Raji (cell line): ENCODE results near the gene ADAMTS14.

Experiments
- POLR2A ChIP-seq: IDR thresholded peaks from 2 replicates; pipeline ENCODE4 v1.6.1; 2011; ENCODE audit warnings: low read depth, low read length, control low read depth; ENCODE audit not compliant: insufficient read depth

Gene ADAMTS14, protein sequence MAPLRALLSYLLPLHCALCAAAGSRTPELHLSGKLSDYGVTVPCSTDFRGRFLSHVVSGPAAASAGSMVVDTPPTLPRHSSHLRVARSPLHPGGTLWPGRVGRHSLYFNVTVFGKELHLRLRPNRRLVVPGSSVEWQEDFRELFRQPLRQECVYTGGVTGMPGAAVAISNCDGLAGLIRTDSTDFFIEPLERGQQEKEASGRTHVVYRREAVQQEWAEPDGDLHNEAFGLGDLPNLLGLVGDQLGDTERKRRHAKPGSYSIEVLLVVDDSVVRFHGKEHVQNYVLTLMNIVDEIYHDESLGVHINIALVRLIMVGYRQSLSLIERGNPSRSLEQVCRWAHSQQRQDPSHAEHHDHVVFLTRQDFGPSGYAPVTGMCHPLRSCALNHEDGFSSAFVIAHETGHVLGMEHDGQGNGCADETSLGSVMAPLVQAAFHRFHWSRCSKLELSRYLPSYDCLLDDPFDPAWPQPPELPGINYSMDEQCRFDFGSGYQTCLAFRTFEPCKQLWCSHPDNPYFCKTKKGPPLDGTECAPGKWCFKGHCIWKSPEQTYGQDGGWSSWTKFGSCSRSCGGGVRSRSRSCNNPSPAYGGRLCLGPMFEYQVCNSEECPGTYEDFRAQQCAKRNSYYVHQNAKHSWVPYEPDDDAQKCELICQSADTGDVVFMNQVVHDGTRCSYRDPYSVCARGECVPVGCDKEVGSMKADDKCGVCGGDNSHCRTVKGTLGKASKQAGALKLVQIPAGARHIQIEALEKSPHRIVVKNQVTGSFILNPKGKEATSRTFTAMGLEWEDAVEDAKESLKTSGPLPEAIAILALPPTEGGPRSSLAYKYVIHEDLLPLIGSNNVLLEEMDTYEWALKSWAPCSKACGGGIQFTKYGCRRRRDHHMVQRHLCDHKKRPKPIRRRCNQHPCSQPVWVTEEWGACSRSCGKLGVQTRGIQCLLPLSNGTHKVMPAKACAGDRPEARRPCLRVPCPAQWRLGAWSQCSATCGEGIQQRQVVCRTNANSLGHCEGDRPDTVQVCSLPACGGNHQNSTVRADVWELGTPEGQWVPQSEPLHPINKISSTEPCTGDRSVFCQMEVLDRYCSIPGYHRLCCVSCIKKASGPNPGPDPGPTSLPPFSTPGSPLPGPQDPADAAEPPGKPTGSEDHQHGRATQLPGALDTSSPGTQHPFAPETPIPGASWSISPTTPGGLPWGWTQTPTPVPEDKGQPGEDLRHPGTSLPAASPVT

DNA sequence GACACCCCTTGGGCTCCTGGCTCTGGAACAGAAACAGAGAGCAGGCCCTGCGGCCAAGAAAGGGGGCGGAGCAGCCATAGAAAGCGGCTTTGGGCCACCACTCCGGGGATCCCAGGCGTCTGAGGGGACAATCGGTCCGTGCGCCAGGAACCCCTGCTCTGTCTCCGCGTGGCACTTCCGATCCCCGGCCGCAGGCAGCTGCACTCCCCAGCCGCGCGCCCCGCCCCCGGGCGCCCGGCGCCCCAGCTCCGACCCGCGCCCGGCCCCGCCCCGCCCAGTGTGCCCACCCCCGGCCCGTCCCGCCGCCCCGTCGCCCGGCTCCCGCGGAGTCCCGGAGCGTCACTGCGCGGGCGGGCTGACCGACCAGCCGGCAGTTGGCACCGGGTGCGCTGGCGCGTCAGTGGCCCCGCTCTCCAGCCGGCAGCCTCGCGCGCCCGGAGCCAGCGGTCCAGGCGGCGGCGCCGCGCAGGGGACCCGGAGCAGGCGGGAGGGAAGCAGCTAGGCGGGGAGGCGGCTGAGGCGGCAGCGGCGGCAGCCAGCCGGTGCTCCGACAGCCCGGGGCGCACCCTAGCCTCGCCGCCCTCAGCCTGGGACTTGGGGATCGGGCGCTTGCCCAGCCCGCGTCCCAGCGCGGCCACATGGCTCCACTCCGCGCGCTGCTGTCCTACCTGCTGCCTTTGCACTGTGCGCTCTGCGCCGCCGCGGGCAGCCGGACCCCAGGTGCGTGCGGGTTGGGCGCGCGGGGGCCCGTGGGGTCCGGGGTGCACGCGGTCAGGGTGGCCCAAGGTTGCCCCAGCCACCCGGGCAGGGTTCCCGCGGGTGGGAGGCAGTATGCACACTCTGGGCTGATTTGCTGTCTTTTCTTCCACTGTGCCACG, at the start of gene ADAMTS14:
Gene ADAMTS14, plus strand, starts transcription at position 342 of the 878 bp plus-strand sequence. Its CDS starts 297 bp downstream, at position 639.
- TF ChIP-seq POLR2A, result no peak

- no peak for TF ChIP-seq POLR2A
These were observed 49.8 kb upstream of the ADAMTS14 start for GRCh38 chr10:70622541-70622940.

DNA sequence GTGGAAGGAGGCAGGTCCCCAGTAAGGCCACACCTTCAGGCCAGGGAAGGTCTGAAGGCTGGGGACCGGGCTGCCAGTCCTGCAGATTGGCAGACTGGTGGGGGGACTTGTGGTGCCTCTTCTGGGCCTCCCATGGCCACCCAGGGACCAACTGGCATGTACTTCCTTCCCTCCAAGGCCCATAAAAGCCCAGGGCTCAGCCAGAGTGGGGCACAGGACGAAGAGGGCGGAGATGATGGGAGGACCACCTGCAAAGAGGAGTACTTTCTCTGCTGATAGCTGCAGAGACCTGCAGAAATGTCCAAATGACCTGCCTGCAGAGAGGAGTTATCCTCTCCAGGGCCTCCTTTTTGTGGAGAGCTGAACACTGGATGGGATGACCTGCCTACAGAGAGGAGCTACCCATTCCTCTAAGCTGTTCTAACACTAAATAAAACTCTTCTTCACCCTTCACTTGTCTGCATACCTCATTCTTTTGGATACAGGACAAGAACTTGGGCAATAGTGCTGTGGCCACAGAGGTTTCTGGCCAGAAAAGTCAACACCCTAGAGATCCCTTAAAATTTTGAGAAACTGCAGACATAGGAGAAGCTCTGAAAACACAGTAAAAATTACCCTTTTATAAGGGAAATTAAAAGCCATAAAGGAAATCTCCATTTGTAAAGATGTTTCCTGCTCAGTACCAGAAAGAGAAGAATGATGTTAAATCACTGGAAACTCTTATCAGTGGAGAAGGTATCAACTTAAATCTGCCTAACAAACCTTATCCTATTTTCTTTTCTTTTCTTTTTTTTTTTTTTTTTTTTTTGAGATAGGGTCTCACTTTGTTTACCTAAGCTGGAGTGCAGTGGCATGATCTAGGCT, 49.1 kb upstream of the ADAMTS14 start:
- no peak for TF ChIP-seq POLR2A

GRCh38 chr10:70626056-70626455, 46.2 kb upstream of the ADAMTS14 start:
- TF ChIP-seq POLR2A, result no peak

DNA sequence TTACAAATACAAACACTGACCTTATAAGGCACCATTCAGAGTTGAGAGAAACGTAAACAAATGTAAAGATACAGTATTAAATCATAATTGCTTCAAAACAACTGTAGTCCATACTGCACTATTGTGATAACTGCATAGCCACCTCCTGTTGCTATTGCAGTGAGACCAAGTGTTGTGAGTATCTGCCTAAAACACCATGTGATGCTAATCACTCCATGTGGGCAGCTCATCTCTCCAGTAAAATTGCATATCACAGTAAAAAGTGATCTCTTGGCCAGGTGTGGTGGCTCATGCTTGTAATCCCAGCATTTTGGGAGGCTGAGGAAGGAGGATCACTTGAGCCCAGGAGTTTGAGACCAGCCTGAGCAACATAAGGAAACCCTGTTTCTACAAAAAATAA, 43.0 kb upstream of the ADAMTS14 start:
- TF ChIP-seq POLR2A, result no peak

GRCh38 chr10:70634011-70634410, 38.3 kb upstream of the ADAMTS14 start:
- no peak for TF ChIP-seq POLR2A

GRCh38 chr10:70647086-70647485, 25.2 kb upstream of the ADAMTS14 start:
- TF ChIP-seq POLR2A, result no peak

- no peak for TF ChIP-seq POLR2A
These were observed 23.9 kb upstream of the ADAMTS14 start for GRCh38 chr10:70648427-70648826.

- no peak for TF ChIP-seq POLR2A
These were observed 22.8 kb upstream of the ADAMTS14 start for GRCh38 chr10:70649526-70649925.

DNA sequence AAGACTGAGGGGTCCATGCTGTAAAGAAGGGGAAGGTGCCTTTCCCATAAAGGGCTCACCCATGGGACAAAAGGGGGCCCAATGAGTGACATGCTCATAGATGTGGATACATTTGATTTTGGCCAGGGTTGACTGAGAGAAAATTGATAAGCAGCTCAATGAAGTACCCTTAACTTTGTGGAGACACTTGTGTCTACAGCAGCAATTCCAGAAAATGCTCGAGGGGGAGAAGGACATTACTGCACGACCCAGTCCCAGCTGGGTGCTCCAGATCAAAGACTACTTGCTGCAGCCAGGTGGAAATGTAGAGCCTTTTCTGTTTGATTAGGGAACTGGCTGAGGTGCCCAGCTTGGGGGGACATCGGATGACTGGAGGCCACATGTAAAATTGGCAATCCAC, 22.2 kb upstream of the ADAMTS14 start:
- TF ChIP-seq POLR2A, result no peak

DNA sequence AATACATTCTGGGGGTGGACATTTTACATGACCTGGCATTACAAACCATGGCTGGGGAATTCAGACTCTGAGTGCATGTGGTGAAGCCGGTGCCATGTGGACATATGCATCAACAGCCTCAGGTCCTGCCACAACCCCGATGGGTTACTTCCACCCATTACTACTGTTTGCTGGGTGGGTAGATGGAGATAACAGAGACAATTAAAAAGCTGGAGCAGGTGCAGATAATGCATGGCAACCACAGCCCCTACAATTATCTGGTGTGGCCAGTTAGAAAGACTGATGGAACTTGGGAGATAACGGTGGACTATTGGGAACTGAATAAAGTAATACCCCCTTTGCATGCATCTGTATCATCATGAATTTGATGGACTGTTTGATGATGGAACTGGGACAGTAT, 21.6 kb upstream of the ADAMTS14 start:
- TF ChIP-seq POLR2A, result no peak

GRCh38 chr10:70651661-70652060, 20.6 kb upstream of the ADAMTS14 start:
- TF ChIP-seq POLR2A, result no peak
